CD4-positive, alpha-beta T cell treated with Interleukin-15 for 1 hour (primary cell): ENCODE results near the gene RFLNA.

Experiments
- DNase-seq: peaks from one replicate; pipeline ENCODE4 v3.0.0-alpha.2; 2020

The RFLNA gene

DNA sequence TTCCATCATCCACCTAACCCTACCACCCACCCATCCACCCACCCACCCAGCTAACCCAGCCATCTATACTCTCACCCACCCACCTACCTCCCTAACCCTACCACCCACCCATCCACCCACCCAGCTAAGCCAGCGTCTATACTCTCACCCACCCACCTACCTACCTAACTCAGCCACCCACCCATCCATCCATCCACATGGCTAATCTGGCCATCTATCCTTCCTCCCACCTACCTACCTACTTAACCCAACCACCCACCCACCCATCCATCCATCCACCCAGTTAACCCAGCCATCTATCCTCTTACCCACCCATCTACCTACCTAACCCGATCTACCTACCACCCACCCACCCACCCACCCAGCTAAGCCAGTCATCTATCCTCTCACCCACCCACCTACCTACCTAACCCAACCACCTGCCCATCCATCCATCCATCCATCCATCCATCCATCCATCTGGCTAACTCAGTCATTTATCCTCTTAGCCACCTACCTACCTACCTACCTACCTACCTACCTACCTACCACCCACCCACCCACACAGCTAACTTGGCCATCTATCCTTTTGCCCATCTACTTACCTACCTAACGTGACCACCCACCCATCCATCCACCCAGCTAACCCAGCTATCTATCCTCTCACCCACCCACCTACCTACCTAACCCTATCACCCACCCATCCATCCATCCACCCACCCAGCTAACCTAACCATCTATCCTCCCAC lies 44.1 kb downstream of the RFLNA start:
- no peak for DNase-seq

DNA sequence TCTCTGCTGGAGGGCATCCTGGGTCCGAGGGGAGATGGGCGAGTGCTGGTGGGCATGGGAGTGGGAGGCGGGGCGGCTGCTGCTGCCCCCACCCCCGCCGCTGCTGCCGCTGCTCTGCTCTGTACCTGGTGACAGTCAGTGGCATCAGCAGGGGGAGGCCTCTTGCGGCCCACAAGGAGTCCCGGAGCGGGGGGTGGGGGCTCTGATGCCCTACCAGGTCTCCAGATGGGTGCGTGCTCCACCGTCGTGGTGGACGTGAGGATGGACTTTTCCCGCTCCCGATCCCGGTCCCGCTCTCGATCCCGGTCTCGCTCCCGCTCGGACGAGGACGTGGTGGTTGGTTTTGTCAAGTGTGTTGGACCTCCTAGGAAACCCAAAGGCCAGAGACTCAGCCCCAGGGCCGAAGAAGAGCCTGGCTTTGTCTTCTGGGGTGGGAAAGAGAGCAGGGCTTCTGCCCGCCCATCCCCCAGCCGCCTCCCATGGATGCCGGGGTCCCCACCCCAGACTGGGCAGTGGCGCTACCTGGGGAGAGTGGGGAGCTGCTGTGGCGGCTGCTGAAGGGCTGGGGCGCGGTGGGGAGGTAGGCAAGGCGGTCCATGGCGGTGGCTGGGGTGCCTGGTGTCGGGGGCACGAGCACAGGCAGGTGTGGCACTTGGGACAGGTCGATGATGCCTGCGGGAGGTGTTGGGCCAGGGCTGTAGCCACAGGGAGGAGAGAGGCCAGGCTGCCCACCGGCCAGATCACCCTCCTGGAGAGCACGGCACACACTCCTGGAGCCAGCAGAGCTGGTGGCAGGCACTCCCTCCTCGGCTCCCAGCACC lies 45.4 kb downstream of the RFLNA start:
- DNase-seq = no peak

GRCh38 chr12:124341645-124342069 lies 46.8 kb downstream of the RFLNA start:
- DNase-seq = no peak

GRCh38 chr12:124344022-124344421 lies 49.1 kb downstream of the RFLNA start:
- no peak for DNase-seq

- DNase-seq = no peak
Measured at GRCh38 chr12:124344526-124344925, 49.6 kb downstream of the RFLNA start.

DNA sequence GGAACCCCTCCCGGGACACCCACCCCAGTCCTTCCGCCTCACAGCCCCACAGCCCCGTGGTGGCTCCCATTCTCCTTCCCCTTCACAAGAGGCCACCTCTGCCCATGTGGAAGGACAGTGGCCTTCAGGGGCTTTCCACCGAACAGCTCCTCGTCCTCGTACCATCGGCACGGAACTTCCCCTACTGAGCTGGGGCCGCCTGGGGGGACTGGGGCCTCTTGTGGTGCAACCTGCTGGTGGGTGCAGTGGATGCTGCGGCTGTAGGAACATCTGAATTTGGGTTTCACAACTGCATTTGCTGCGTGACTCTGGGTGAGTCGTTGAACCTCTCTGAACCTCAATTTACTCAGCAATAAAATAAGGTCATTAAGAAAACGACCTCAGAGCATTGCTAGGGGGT lies 50.9 kb downstream of the RFLNA start:
- DNase-seq = peak; percentile 38

DNA sequence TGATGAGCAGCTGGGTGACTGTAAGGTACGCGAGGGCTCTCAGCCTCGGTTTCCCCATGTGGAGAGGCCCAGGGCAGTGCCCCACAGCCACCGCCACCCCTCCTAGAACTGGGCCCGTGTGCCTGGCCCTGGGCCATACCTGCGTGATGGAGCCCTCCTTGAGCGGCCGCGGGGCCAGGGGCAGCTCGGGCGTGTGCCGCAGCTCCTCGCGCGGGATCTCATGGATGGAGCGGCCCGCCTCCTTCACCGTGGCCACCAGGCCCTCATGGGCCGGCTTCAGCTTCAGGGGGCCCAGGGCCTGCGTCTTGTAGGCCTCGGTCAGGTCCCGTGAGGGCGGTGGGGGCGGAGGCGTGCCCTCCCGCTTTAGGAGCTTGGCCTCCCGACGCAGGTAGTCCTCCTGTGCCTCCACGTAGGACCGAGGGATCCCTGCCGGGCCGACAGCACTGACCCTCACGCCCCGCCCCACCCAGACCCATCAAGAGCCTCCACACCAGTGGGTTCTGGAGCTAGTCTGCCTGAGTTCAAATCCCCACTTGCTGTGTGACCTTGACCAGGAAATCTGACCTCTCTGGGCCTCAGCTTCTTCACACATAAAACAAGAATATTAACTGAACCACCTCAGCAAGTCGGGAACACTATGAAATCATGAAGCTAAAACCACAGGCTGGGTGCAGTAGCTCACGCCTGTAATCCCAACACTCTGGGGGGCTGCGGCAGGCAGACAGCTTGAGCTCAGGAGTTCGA lies 51.7 kb downstream of the RFLNA start:
- no peak for DNase-seq

DNA sequence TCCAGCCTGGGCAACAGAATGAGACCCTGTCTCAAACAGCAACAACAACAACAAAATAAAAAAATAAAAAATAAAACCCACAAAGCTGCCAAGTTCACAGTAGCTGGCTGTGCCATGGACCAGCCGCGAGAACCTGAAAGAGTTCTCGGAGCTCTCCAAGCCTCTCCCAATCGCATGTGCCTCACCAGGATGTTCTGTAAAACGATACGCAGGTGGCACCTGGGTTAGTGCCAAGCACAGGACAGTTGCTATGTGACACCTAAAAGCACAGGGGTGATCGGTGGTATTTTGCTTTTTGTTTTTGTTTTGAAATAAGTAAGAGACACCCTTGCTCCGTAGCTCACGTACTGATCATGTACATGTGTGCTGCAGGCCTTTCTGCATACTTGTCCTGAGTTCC lies 52.4 kb downstream of the RFLNA start:
- DNase-seq = no peak

DNA sequence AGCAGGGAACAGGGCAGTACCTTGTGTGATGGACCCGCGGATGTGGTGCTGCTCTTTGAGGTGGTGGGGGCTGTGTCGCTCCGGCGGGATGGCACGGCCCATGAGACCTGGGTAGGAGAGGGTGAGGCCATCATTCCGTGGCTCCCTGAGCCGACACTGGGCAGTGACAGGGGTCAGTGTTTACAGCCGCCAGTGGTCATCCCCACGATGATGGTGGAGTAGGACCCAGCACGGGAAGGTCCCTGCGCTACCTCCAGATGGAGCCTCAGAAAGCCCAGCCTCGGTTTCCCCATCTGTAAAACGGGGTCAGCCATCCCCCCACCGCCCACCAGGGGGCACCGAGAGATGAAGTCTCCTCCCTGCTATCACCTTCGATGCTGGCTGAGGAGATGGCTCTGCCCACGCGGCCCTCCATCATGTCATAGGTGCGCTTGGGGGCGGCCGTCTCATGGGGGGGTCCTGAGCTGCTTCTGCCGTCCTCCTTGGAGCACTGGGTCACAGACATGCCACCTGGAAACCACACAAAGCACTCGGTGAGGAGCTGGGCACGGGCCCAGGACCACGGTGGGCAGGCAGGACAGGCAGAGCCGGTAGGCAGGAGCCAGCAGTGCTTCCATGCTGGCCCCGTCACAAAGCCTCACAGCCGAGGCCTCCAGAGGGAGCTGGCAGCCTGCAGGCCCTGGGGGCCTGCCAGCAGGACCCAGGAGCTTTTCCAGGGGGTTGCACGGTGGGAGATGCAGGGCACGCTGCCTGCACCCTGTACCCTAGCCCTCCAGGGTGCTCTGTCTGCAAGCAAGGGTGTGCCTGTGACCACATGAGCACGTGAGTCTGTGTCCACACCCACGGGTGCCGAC lies 53.1 kb downstream of the RFLNA start:
- no peak for DNase-seq

- no peak for DNase-seq
Measured at GRCh38 chr12:124348659-124349380, 53.9 kb downstream of the RFLNA start.

DNA sequence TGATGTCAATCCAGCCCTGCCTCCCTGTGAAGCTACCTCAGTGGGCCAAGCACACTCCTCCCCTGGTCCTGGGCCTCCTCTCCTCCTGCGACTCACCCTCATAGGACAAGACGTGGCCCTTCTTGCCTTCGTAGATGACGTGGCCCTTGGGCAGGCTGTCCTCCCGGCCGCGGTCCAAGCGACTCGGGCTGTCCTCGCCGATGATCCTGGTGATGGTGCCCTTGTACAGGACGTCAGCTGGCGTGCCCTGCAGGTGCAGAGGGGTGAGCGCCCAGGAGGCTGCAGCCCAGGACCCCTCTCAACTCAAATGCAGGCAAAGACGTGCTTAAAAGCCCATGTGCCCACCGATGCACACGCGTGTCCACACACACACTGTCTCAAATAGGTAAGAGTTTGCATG lies 55.6 kb downstream of the RFLNA start:
- DNase-seq = no peak

DNA sequence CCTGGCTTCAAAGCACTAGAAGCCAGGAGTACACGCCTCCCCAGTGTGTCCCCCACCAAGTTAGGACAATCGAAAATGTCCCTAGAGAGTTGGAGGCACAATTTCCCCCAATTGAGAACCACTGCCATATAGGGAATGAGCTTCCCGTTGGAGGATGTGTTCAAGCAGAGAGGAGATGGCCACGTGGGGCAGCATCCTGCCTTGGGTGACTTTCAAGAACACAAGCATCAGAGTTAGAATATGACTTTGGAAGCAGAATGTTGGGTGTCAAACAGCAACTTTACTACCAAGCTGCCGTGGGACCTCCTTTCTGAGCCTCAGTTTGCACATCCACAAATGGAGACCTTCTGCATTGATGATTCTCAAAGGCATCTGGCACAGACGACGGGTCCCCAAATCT lies 56.5 kb downstream of the RFLNA start:
- no peak for DNase-seq

- no peak for DNase-seq
Measured at GRCh38 chr12:124352257-124352656, 57.4 kb downstream of the RFLNA start.

DNA sequence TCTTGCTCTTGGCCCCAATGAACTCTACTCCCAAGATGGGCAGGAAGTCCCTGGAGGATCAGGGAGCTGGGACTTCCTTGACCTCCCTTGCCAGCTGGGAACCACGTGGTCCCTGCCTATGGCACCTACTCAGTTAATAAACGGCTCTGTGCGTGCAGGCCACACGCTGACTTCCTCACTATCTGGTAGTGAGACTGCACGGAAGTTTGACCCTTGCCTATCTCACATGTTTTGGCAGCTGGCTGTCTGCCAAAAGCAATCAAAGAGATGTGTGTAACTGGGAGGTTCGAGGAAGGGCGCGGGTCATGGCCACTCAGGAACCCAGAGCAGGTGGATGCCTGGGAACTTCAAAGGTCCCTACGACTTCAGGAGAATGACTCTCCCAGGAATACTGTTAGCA lies 57.9 kb downstream of the RFLNA start:
- no peak for DNase-seq

- DNase-seq = no peak
Measured at GRCh38 chr12:124354400-124354799, 59.5 kb downstream of the RFLNA start.

- DNase-seq = no peak
Measured at GRCh38 chr12:124356221-124356620, 61.3 kb downstream of the RFLNA start.

DNA sequence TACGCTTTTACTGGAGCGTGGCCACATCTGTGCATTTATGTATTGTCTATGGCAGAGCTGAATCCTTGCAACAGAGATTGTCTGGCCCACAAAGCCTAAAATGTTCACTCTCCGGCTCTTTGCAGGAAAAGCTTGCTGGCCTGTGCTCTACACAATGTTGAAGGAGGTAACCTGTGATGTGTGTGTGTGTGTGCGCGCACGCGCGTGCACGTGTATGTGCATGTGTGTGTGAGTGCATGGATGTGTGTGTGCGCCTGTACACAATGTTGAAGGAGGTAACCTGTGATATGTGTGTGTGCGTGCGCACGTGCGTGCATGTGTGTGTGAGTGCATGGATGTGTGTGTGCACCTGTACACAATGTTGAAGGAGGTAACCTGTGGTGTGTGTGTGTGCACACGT lies 62.7 kb downstream of the RFLNA start:
- no peak for DNase-seq

DNA sequence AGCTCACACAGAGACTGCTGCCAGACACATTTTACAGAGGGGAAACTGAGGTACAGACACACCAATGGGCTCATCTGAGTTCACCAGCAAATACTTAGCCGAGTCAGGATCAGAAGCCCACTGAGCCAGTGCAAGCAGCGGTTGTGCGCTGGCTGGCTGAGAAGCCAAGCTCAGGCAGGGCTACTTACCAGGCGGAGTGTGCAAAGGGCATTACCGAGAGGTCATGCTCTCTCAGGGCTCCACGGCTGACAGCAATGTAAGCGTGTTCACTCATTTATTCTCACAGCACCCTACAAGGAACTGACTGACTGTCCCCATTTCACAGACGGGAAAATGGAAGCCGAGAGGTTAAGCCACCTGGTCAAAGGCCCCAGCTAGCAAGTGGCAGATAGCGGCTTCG lies 63.7 kb downstream of the RFLNA start:
- no peak for DNase-seq

GRCh38 chr12:124359671-124360581 lies 65.0 kb downstream of the RFLNA start:
- DNase-seq = no peak

- no peak for DNase-seq
Measured at GRCh38 chr12:124361074-124361970, 66.4 kb downstream of the RFLNA start.
